Measurements from ENCODE around the gene NR4A3.

DNA sequence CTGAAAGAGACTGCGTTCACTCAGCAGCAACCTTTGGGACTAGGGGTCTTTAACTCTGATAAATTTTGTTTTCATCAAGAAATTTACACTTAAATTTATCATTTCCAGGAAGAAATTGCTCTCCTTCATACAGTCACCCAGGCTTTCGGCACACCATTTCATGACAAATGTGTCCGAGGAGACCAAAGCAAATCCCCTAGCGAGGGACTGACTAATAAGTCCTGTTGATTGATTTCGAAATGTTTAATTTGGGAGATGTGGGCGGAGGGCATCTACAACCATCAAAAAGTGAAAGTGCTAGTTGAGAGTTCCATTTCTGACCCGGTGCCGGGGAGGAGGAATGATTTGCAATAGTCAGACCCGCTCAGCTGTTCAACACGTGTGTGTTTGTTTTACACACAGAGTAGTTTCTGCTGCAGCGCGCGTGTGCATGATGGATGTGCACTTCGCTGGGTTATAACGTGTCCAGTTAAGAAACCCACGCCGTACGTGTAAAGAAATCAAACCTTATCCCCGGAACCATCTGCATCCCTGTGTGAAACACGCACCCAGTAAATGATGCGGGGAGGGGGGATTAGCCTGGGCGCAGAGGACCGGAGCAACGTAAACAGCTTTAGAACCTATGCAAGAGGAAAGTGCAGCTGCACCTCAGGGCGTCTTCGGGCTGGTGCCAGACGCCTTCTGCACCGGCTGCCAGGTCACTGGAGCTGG is 845 bp upstream of the NR4A3 start:
- TF ChIP-seq EZH2 (IDR thresholded peaks at IDR 0.05; ENCODE audit: borderline replicate concordance, low read length) = no peak
- TF ChIP-seq, protein P1, sequence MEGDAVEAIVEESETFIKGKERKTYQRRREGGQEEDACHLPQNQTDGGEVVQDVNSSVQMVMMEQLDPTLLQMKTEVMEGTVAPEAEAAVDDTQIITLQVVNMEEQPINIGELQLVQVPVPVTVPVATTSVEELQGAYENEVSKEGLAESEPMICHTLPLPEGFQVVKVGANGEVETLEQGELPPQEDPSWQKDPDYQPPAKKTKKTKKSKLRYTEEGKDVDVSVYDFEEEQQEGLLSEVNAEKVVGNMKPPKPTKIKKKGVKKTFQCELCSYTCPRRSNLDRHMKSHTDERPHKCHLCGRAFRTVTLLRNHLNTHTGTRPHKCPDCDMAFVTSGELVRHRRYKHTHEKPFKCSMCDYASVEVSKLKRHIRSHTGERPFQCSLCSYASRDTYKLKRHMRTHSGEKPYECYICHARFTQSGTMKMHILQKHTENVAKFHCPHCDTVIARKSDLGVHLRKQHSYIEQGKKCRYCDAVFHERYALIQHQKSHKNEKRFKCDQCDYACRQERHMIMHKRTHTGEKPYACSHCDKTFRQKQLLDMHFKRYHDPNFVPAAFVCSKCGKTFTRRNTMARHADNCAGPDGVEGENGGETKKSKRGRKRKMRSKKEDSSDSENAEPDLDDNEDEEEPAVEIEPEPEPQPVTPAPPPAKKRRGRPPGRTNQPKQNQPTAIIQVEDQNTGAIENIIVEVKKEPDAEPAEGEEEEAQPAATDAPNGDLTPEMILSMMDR (conservative IDR thresholded peaks at IDR 0.05 in 1 of 2, IDR thresholded peaks at IDR 0.05 in 1 of 2; ENCODE audit: extremely low read depth in 1 of 2, insufficient read depth in 1 of 2, low read depth in 1 of 2, low read length in 2 of 2) = no peak

Measured in mammary epithelial cell (primary cell).